ENCODE results near the gene ZC3H13.

ZC3H13 gene

GRCh38 chr13:45954836-45955800, 97.4 kb downstream of the ZC3H13 start:
- Mint-ChIP-seq H3K27ac (no peak overlapping the region), H3K27me3 (ENCODE audit: low read depth) (no peaks in the 10 kb centered on the region), H3K36me3 (ENCODE audit: low read depth) (peaks cover 34% of the 10 kb centered on the region), H3K4me1 (ENCODE audit: low read depth) (no peaks in the 10 kb centered on the region), H3K9me3 (no peaks in the 10 kb centered on the region), H3K4me3 (no peak overlapping the region)
- no peak for DNase-seq (ENCODE audit: low spot score)

- H3K4me1 Mint-ChIP-seq (ENCODE audit: low read depth) = no peaks in the 10 kb centered on the region
- no peak overlapping the region for H3K27ac Mint-ChIP-seq
- no peaks in the 10 kb centered on the region for H3K27me3 Mint-ChIP-seq (ENCODE audit: low read depth)
- DNase-seq (ENCODE audit: low spot score) = no peak
- peaks cover 25% of the 10 kb centered on the region for H3K36me3 Mint-ChIP-seq (ENCODE audit: low read depth)
- H3K9me3 Mint-ChIP-seq = no peaks in the 10 kb centered on the region
- H3K4me3 Mint-ChIP-seq = no peak overlapping the region
Observed at GRCh38 chr13:45953082-45953481, 99.5 kb downstream of the ZC3H13 start.

GRCh38 chr13:45951724-45952123, 100.8 kb downstream of the ZC3H13 start:
- Mint-ChIP-seq H3K27me3 (ENCODE audit: low read depth) (peaks cover 1% of the 10 kb centered on the region), H3K9me3 (no peaks in the 10 kb centered on the region), H3K4me1 (ENCODE audit: low read depth) (no peaks in the 10 kb centered on the region), H3K4me3 (no peak overlapping the region), H3K36me3 (ENCODE audit: low read depth) (peaks cover 14% of the 10 kb centered on the region), H3K27ac (no peak overlapping the region)
- DNase-seq (ENCODE audit: low spot score) = no peak

GRCh38 chr13:45951166-45951565, 101.4 kb downstream of the ZC3H13 start:
- H3K27ac Mint-ChIP-seq = no peak overlapping the region
- peaks cover 1% of the 10 kb centered on the region for H3K27me3 Mint-ChIP-seq (ENCODE audit: low read depth)
- peaks cover 11% of the 10 kb centered on the region for H3K36me3 Mint-ChIP-seq (ENCODE audit: low read depth)
- H3K4me1 Mint-ChIP-seq (ENCODE audit: low read depth) = no peaks in the 10 kb centered on the region
- no peak for DNase-seq (ENCODE audit: low spot score)
- no peaks in the 10 kb centered on the region for H3K9me3 Mint-ChIP-seq
- no peak overlapping the region for H3K4me3 Mint-ChIP-seq

- Mint-ChIP-seq H3K9me3 (no peaks in the 10 kb centered on the region), H3K4me3 (no peak overlapping the region), H3K4me1 (ENCODE audit: low read depth) (no peaks in the 10 kb centered on the region), H3K36me3 (ENCODE audit: low read depth) (peaks cover 5% of the 10 kb centered on the region), H3K27ac (no peak overlapping the region), H3K27me3 (ENCODE audit: low read depth) (peaks cover 1% of the 10 kb centered on the region)
- DNase-seq (ENCODE audit: low spot score) = no peak
Observed at GRCh38 chr13:45950386-45951000, 102.1 kb downstream of the ZC3H13 start.

- H3K27me3 Mint-ChIP-seq (ENCODE audit: low read depth) = peaks cover 1% of the 10 kb centered on the region
- no peaks in the 10 kb centered on the region for H3K9me3 Mint-ChIP-seq
- DNase-seq (ENCODE audit: low spot score) = no peak
- no peak overlapping the region for H3K27ac Mint-ChIP-seq
- no peaks in the 10 kb centered on the region for H3K36me3 Mint-ChIP-seq (ENCODE audit: low read depth)
- H3K4me3 Mint-ChIP-seq = no peak overlapping the region
- no peaks in the 10 kb centered on the region for H3K4me1 Mint-ChIP-seq (ENCODE audit: low read depth)
Observed at GRCh38 chr13:45949161-45949560, 103.4 kb downstream of the ZC3H13 start.

GRCh38 chr13:45943965-45944364, 108.6 kb downstream of the ZC3H13 start:
- Mint-ChIP-seq H3K4me3 (no peak overlapping the region), H3K9me3 (no peaks in the 10 kb centered on the region), H3K36me3 (ENCODE audit: low read depth) (no peaks in the 10 kb centered on the region), H3K27me3 (ENCODE audit: low read depth) (peaks cover 1% of the 10 kb centered on the region), H3K27ac (no peak overlapping the region), H3K4me1 (ENCODE audit: low read depth) (no peaks in the 10 kb centered on the region)
- DNase-seq (ENCODE audit: low spot score) = no peak

- DNase-seq (ENCODE audit: low spot score) = no peak
- Mint-ChIP-seq H3K27me3 (ENCODE audit: low read depth) (peaks cover 1% of the 10 kb centered on the region), H3K36me3 (ENCODE audit: low read depth) (no peaks in the 10 kb centered on the region), H3K4me1 (ENCODE audit: low read depth) (peaks cover 3% of the 10 kb centered on the region), H3K9me3 (no peaks in the 10 kb centered on the region), H3K4me3 (no peak overlapping the region), H3K27ac (no peak overlapping the region)
Observed at GRCh38 chr13:45943120-45943519, 109.4 kb downstream of the ZC3H13 start.

- Mint-ChIP-seq H3K4me1 (ENCODE audit: low read depth) (peaks cover 3% of the 10 kb centered on the region), H3K4me3 (no peak overlapping the region), H3K27ac (no peak overlapping the region), H3K9me3 (no peaks in the 10 kb centered on the region), H3K36me3 (ENCODE audit: low read depth) (no peaks in the 10 kb centered on the region), H3K27me3 (ENCODE audit: low read depth) (no peaks in the 10 kb centered on the region)
- no peak for DNase-seq (ENCODE audit: low spot score)
Observed at GRCh38 chr13:45941261-45941660, 111.3 kb downstream of the ZC3H13 start.

- Mint-ChIP-seq H3K9me3 (no peaks in the 10 kb centered on the region), H3K4me1 (ENCODE audit: low read depth) (peaks cover 3% of the 10 kb centered on the region), H3K27ac (no peak overlapping the region), H3K27me3 (ENCODE audit: low read depth) (no peaks in the 10 kb centered on the region), H3K4me3 (no peak overlapping the region), H3K36me3 (ENCODE audit: low read depth) (no peaks in the 10 kb centered on the region)
- no peak for DNase-seq (ENCODE audit: low spot score)
Observed at GRCh38 chr13:45940061-45940460, 112.5 kb downstream of the ZC3H13 start.

- Mint-ChIP-seq H3K9me3 (no peaks in the 10 kb centered on the region), H3K36me3 (ENCODE audit: low read depth) (no peaks in the 10 kb centered on the region), H3K4me1 (ENCODE audit: low read depth) (peaks cover 3% of the 10 kb centered on the region), H3K27ac (no peak overlapping the region), H3K27me3 (ENCODE audit: low read depth) (peaks cover 7% of the 10 kb centered on the region), H3K4me3 (no peak overlapping the region)
- DNase-seq (ENCODE audit: low spot score) = no peak
Observed at GRCh38 chr13:45936621-45937020, 115.9 kb downstream of the ZC3H13 start.

- DNase-seq (ENCODE audit: low spot score) = no peak
- Mint-ChIP-seq H3K36me3 (ENCODE audit: low read depth) (no peaks in the 10 kb centered on the region), H3K27ac (no peak overlapping the region), H3K4me1 (ENCODE audit: low read depth) (peaks cover 3% of the 10 kb centered on the region), H3K9me3 (no peaks in the 10 kb centered on the region), H3K4me3 (no peak overlapping the region), H3K27me3 (ENCODE audit: low read depth) (peaks cover 7% of the 10 kb centered on the region)
Observed at GRCh38 chr13:45934283-45934682, 118.3 kb downstream of the ZC3H13 start.

GRCh38 chr13:45933203-45933908, 119.2 kb downstream of the ZC3H13 start:
- Mint-ChIP-seq H3K9me3 (no peaks in the 10 kb centered on the region), H3K27ac (no peak overlapping the region), H3K27me3 (ENCODE audit: low read depth) (peaks cover 7% of the 10 kb centered on the region), H3K4me3 (no peak overlapping the region), H3K36me3 (ENCODE audit: low read depth) (no peaks in the 10 kb centered on the region), H3K4me1 (ENCODE audit: low read depth) (peaks cover under 1% of the 10 kb centered on the region)
- no peak for DNase-seq (ENCODE audit: low spot score)

GRCh38 chr13:45932676-45933075, 119.9 kb downstream of the ZC3H13 start:
- peaks cover 7% of the 10 kb centered on the region for H3K27me3 Mint-ChIP-seq (ENCODE audit: low read depth)
- H3K9me3 Mint-ChIP-seq = no peaks in the 10 kb centered on the region
- no peaks in the 10 kb centered on the region for H3K36me3 Mint-ChIP-seq (ENCODE audit: low read depth)
- no peak for DNase-seq (ENCODE audit: low spot score)
- H3K27ac Mint-ChIP-seq = no peak overlapping the region
- no peaks in the 10 kb centered on the region for H3K4me1 Mint-ChIP-seq (ENCODE audit: low read depth)
- no peak overlapping the region for H3K4me3 Mint-ChIP-seq
